ENCODE measurements around the gene APBA3. TPM values are rescaled to one million over a fixed set of nuclear protein-coding genes. Genes with fewer than 3 reads are reported as not detected.

Gene APBA3
- total RNA-seq, 4 donors from 2014 or later, result 12.5 to 30.4 (median 21.3) TPM

DNA sequence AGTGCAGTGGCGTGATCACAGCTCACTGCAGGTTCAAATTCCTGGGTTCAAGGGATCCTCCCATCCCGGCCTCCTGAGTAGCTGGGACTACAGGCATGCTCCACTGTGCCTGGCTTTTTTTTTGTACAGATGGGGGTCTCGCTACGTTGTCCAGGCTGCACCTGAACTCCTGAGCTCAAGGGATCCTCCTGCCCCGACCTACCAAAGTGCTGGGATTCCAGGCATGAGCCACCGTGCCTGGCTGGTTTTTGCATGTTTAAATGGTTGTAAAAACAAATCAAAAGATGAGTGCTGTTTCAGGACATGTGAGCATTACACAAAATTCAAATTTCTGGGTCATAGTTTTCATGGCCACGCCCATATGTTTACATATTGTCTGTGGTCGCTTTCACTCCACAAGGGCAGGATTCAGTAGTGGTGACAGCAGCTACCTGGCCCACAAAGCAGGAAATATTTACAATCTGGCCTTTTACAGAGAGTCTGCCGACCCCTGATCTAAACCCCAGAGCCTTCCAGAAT lies 19.4 kb upstream of the APBA3 start:
- TF ChIP-seq EP300 (IDR thresholded peaks at IDR 0.05) (no peak), POLR2A (IDR thresholded peaks at IDR 0.05) (no peak), POLR2AphosphoS5 (IDR thresholded peaks at IDR 0.05) (no peak)
- TF ChIP-seq, protein P1, sequence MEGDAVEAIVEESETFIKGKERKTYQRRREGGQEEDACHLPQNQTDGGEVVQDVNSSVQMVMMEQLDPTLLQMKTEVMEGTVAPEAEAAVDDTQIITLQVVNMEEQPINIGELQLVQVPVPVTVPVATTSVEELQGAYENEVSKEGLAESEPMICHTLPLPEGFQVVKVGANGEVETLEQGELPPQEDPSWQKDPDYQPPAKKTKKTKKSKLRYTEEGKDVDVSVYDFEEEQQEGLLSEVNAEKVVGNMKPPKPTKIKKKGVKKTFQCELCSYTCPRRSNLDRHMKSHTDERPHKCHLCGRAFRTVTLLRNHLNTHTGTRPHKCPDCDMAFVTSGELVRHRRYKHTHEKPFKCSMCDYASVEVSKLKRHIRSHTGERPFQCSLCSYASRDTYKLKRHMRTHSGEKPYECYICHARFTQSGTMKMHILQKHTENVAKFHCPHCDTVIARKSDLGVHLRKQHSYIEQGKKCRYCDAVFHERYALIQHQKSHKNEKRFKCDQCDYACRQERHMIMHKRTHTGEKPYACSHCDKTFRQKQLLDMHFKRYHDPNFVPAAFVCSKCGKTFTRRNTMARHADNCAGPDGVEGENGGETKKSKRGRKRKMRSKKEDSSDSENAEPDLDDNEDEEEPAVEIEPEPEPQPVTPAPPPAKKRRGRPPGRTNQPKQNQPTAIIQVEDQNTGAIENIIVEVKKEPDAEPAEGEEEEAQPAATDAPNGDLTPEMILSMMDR (IDR thresholded peaks at IDR 0.05), result no peak
- peaks cover 0 to 31% (median 2%) of the 10 kb centered on the region in 3 donors for H3K9me3 ChIP-seq
- 92% methylated on average over 2 to 4 of the region's 9 CpGs for WGBS, 2 donors (ENCODE audit: low coverage in 1 of 2)
- H3K4me3 ChIP-seq, result no peak overlapping the region
- peaks cover 73% of the 10 kb centered on the region for H3K27me3 ChIP-seq
- no peaks in the 10 kb centered on the region for H3K36me3 ChIP-seq
- no peak for ATAC-seq
- H3K27ac ChIP-seq, result no peak overlapping the region
- peaks cover 0 to 10% (median 0%) of the 10 kb centered on the region in 3 donors for H3K4me1 ChIP-seq

DNA sequence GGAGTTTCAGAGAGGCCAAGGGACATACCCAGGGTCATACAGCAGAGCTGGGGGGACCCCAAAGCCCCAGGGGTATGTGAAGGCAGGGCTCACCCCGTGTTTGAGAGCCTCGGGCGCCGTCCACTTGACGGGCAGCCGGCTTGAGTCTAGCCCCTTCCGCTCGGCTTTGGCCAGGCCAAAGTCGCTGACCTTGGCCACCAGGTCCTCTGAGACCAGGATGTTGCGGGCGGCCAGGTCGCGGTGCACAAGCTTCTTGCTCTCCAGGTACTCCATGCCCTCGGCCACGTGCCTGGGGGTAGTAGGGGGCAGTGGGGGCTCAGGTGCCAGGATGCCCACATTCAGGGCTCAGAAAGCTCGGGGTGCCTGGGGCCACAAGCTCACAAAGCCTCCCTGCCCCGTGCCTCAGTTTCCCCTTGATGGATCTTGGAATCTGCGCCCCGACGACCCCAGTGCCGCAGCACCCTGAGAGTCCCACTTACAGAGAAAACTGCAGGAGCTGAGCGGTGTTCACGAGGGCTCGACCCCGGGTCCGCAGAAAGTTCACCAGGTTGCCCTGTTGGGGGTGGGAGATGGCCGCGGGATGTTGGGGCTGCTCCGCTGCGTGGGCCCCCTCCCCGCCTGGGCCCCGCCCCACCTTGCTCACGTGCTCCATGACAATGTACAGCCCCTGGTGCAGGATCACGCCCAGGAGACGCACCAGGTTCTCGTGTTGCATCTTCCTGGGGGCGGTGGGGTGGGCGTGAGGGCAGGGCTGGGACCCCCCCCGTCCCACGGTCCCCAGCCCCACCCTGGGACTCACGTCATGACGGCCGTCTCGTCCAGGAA lies 17.6 kb upstream of the APBA3 start:
- ATAC-seq, result no peak
- 32% methylated on average over 3 of the region's 44 CpGs; no CpG with 5 or more reads in 1 of the 2 donors for WGBS, 2 donors (ENCODE audit: low coverage in 1 of 2)
- H3K4me3 ChIP-seq, result no peak overlapping the region
- H3K9me3 ChIP-seq, result peaks cover 0 to 31% (median 2%) of the 10 kb centered on the region in 3 donors
- TF ChIP-seq, protein P1 (IDR thresholded peaks at IDR 0.05), result no peak
- no peak for TF ChIP-seq POLR2A (IDR thresholded peaks at IDR 0.05)
- TF ChIP-seq POLR2AphosphoS5 (IDR thresholded peaks at IDR 0.05), result no peak
- TF ChIP-seq EP300 (IDR thresholded peaks at IDR 0.05), result no peak
- H3K27ac ChIP-seq, result no peak overlapping the region
- no peaks in the 10 kb centered on the region for H3K36me3 ChIP-seq
- no peaks in the 10 kb centered on the region for H3K4me1 ChIP-seq
- peaks cover 56% of the 10 kb centered on the region for H3K27me3 ChIP-seq

DNA sequence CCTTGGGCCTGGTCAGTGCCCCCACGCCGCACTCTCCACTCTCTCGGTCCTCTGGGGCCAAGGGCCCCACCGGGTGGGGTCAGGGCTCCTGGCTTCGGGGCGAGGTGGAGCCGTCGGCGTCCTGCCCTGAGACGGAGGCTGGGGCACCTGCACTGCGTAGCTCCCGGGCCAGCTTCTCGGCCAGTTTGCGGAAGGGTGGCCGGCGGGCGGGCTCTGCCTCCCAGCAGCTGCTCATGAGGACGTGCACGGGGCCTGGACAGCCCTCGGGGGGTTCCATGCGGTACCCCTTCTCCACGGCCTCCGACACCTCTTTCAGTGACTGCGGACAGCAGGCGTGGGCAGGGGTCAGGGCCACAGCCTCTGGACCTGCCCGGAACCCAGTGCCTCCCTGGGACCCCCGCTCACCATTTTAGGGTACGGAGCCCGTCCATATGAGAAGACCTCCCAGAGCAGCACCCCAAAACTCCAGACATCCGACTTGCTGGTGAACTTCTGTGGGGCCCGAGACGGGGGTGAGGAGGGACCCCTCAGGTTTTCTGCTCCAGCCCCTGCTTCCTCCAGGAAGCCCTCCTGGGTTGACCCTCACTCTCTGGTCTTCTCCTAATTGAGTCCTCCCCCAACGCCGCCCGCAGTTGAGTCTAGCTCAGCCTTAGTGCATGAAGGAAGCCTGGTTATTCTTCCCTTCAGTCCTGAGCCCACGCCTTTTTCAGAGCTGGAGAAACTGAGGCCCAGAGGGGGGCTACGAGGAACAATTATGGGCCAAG lies 16.8 kb upstream of the APBA3 start:
- no peak for ATAC-seq
- TF ChIP-seq POLR2A (IDR thresholded peaks at IDR 0.05), result no peak
- TF ChIP-seq, protein P1 (IDR thresholded peaks at IDR 0.05), result no peak
- TF ChIP-seq POLR2AphosphoS5 (IDR thresholded peaks at IDR 0.05), result no peak
- TF ChIP-seq EP300 (IDR thresholded peaks at IDR 0.05), result no peak
- 50% methylated on average over 1 of the region's 37 CpGs; no CpG with 5 or more reads in 1 of the 2 donors for WGBS, 2 donors (ENCODE audit: low coverage in 1 of 2)

DNA sequence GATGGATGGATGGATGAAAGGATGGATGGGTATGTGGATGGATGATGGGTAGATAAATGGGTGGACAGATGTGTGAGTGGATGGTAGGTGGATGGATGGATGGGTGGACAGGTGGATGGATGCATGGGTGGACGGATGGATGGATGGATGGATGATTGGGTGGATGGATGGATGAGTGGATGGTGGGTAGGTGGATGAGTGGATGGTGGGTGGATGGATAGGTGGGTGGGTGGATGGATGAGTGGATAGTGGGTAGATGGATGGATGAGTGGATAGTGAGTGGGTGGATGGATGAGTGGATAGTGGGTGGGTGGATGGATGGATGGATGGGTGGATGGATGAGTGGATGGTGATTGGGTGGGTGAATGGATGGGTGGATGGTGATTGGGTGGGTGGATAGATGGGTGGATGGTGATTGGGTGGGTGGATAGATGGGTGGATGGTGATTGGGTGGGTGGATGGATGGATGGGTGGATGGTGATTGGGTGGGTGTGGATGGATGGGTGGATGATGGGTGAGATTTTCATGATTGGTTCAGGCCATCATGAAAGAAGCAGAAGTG lies 15.1 kb upstream of the APBA3 start:
- ATAC-seq, result no peak
- Histone ChIP-seq H3K4me1 (no peaks in the 10 kb centered on the region), H3K27me3 (peaks cover 37% of the 10 kb centered on the region), H3K27ac (no peak overlapping the region), H3K9me3 (peaks cover 0 to 15% (median 2%) of the 10 kb centered on the region in 3 donors), H3K36me3 (no peaks in the 10 kb centered on the region), H3K4me3 (no peak overlapping the region)
- TF ChIP-seq EP300 (IDR thresholded peaks at IDR 0.05) (no peak), POLR2A (IDR thresholded peaks at IDR 0.05) (no peak), POLR2AphosphoS5 (IDR thresholded peaks at IDR 0.05) (no peak)
- TF ChIP-seq, protein P1 (IDR thresholded peaks at IDR 0.05), result no peak
- 86 to 93% methylated on average over 1 of the region's 1 CpG for WGBS, 2 donors (ENCODE audit: low coverage in 1 of 2)

More for the DNA sequence above, 16.8 kb upstream of the APBA3 start:
- H3K4me1 ChIP-seq, result no peaks in the 10 kb centered on the region
- H3K36me3 ChIP-seq, result no peaks in the 10 kb centered on the region
- H3K27ac ChIP-seq, result no peak overlapping the region
- H3K4me3 ChIP-seq, result no peak overlapping the region
- H3K9me3 ChIP-seq, result peaks cover 0 to 31% (median 2%) of the 10 kb centered on the region in 3 donors
- peaks cover 48% of the 10 kb centered on the region for H3K27me3 ChIP-seq
